GM21360 (cell line): ENCODE measurements around the gene CHST6.
"Not testable (repeated sequence)": the region's sequence is repeated elsewhere in the genome, so short reads cannot be mapped to it uniquely, and the experiment has no call there.

Source experiments
- ATAC-seq: cut with Tn5 transposase; IDR thresholded peaks from one replicate; pipeline ENCODE4 v1.9.1; 2021; ENCODE audit warnings: mild to moderate bottlenecking, moderate library complexity; ENCODE audit not compliant: unreplicated experiment

The CHST6 gene

DNA sequence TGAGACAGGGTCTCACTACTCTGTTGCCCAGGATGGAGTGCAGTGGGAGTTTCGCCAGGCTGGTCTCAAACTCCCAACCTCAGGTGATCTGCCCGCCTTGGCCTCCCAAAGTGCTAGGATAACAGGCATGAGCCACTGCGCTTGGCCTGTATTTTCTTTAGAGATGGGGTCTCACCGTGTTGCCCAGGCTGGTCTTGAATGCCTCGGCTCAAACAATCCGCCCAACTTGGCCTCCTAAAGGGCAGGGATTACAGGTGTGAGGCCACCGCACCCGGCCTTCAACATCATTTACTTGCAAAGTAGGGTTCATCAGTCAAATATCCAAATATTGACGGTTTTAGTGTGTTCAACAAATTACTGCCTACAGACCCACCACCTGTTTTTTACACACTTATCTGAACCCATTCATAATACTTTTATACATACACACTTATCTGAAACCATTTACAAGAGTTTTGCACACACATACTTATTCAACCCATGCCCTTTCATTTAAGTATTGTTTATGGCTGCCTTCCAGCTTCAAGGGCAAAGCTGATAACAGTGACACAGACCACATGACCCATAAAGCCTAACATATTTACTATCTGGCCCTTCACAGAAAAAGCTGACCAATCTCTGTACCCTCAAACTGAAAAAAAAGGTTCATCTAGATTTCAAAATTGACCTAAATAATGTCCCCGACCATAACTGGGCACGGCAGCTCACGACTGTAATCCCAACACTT is 42.6 kb downstream of the CHST6 start:
- ATAC-seq = no peak

GRCh38 chr16:75446416-75446815 is 48.8 kb downstream of the CHST6 start:
- no peak for ATAC-seq

- ATAC-seq = no peak
Observed at GRCh38 chr16:75445298-75445697, 49.9 kb downstream of the CHST6 start.

- no peak for ATAC-seq
Observed at GRCh38 chr16:75443298-75443697, 51.9 kb downstream of the CHST6 start.

DNA sequence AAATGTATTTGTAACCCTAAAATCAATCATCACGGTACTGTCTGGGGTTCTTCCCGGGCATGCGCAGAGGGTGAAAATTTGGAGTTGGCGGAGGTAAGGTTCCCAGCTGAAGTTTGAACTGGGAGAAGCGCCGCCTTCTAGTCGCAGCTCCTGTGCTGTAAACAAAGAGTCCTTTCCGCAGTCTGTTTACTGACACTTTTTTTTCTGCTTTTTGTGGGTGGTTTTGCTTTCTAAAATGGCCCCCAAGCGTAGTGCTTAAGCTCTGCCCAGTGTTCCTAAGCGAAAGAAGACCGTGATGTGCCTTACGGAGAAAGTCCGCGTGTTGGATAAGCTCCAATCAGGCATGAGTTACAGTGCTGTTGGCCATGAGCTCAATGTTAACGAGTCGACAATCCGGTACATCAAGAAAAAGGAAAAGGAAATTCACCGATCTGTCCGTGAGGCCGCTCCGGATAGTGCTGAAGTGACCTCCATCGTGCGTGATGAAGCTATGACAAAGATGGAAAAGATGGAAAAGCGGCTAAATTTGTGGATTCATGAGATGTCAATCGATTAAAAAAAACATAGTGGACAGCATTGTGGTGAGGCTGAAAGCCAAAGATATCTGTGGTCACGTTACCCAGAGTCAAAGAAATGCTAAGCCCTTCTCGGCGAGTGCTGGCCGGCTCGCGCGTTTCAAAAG is 61.4 kb downstream of the CHST6 start:
- ATAC-seq = peak; percentile 62

- peak; percentile 92 for ATAC-seq
Observed at GRCh38 chr16:75432828-75433731, 62.2 kb downstream of the CHST6 start, which contains the start of gene CFDP1. Gene CFDP1, minus strand, starts transcription at chr16:75433503. Its CDS starts 151 bp downstream, at chr16:75433352.

DNA sequence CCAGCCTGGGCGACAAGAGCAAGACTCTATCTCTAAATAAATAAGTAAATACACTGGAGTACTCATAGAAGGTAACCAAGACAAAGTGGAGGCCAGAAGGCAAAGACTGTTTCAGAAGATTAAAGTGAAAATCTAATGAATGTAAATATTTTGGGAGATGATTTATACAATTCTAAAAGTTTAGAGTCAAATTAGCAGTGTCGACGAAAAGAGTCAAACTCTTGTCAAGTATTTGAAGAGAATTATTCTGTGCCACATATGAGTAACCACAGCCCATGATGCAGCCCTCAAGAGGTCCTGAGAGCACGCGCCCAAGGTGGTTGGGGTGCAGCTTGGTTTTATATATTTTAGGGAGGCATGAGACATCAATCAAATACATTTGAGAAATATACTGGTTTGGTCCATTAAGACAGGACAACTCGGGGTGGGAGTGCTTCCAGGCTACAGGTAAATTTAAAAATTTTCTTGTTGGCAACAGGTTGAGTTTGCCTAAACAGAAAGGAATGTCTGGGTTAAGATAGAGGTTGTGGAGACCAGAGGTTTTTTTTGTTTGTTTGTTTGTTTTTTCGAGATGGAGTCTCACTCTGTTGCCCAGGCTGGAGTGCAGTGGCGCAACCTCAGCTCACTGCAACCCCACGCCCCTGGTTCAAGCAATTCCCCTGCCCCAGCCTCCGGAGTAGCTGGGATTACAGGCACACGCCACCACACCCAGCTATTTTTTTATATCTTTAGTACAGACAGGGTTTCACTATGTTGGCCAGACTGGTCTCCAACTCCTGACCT is 65.4 kb downstream of the CHST6 start:
- no peak for ATAC-seq

GRCh38 chr16:75426524-75426923 is 68.7 kb downstream of the CHST6 start:
- not testable (repeated sequence) for ATAC-seq

- ATAC-seq = not testable (repeated sequence)
Observed at GRCh38 chr16:75424105-75424762, 71.0 kb downstream of the CHST6 start.

DNA sequence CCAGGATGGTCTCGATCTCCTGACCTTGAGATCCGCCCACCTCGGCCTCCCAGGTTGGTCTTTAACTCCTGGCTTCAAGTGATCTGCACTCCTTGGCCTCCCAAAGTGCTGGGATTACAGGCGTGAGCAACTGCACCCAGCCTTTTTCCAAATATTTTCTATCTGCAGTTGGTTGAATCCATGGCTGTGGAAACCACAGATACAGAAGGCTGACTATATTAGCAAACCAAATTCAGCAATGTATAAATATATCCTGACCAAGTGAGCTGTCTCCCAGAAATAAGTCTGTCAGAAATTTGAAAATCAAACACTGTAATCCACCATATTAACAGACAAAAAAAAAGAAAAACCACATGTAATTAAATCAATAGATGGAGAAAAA is 71.5 kb downstream of the CHST6 start:
- no peak for ATAC-seq
